Tibial nerve (tissue), 4 donors: ENCODE measurements around the gene SRXN1. TPM values are rescaled to one million over a fixed set of nuclear protein-coding genes. Genes with fewer than 3 reads are reported as not detected.

Experiments used
- DNase-seq, 2 donors: peaks; one replicate each; pipeline ENCODE4 v3.0.0-alpha.2; 2019; ENCODE audit warnings: low spot score in 2 of 2
- H3K27ac ChIP-seq, 4 donors: fragments of 200-600 bp; sonication (generic) in 3 of 4; one replicate each; pipeline ENCODE4 v1.5.1; 2017 to 2019; ENCODE audit warnings: mild to moderate bottlenecking in 1 of 4
- H3K27me3 ChIP-seq, 2 donors: fragments of 200-600 bp; sonication (generic) in 1 of 2; one replicate each; pipeline versions ENCODE4 v1.5.1 to v1.6.0; 2017 to 2019
- H3K36me3 ChIP-seq, 3 donors: fragments of 200-600 bp; sonication (generic); one replicate each; pipeline ENCODE4 v1.5.1; 2018 to 2019
- H3K4me1 ChIP-seq, 4 donors: fragments of 200-600 bp; sonication (generic) in 3 of 4; one replicate each; pipeline ENCODE4 v1.5.1; 2017 to 2019
- H3K4me3 ChIP-seq, 4 donors: fragments of 200-600 bp; sonication (generic) in 3 of 4; one replicate each; pipeline ENCODE4 v1.5.1; 2017 to 2019; ENCODE audit warnings: mild to moderate bottlenecking in 1 of 4, moderate library complexity in 1 of 4
- H3K9me3 ChIP-seq, 4 donors: fragments of 200-600 bp; sonication (generic) in 3 of 4; one replicate each; pipeline ENCODE4 v1.5.1; 2017 to 2019
- CTCF ChIP-seq, 5 experiments: fragments of 200-600 bp in 3 of 5; fragments of 450-650 bp in 2 of 5; sonication (generic) in 3 of 5; IDR thresholded peaks; one replicate each; pipeline ENCODE4 v1.5.1; 2016 to 2019; ENCODE audit warnings: antibody characterized with exemption in 5 of 5, mild to moderate bottlenecking in 3 of 5, moderate library complexity in 2 of 5
- EP300 ChIP-seq, 2 donors: sonication (generic); formaldehyde crosslinking; IDR thresholded peaks; one replicate each; pipeline ENCODE4 v1.6.1; 2017; ENCODE audit warnings: antibody characterized with exemption in 2 of 2, mild to moderate bottlenecking in 1 of 2
- POLR2A ChIP-seq, 2 donors: fragments of 450-650 bp; IDR thresholded peaks; one replicate each; pipeline ENCODE4 v1.6.1; 2017; ENCODE audit warnings: antibody characterized with exemption in 2 of 2, mild to moderate bottlenecking in 2 of 2, moderate library complexity in 2 of 2
- WGBS, 2 donors: methylation state at CpG; one replicate each; pipeline ENCODE4 v1.1.5; 2018; 5-methylcytosine and 5-hydroxymethylcytosine counted together
- total RNA-seq, 4 donors: library from RNA; depleted of rRNA; stranded (reverse); fragments of >200 nt; gene quantifications; one replicate each; pipeline ENCODE4 v1.1.0, GENCODE V29; 2016

SRXN1 gene
- total RNA-seq = 10 to 100 TPM; 15.1 to 31.8 (median 19.5) TPM

GRCh38 chr20:653110-653589 lies at the start of gene SRXN1:
SRXN1 (minus strand) TSS chr20:653200; CDS start chr20:653185, 15 bp downstream.
- peak; percentile 69 to 77 for DNase-seq
- WGBS, 2 donors = 0% methylated on average over 3 to 41 of the region's 74 CpGs
- TF ChIP-seq POLR2A (IDR thresholded peaks at IDR 0.05) (peak in 1 of 2 donors; percentile 47), EP300 (IDR thresholded peaks at IDR 0.05) (peak in 1 of 2 donors; percentile 19), CTCF (IDR thresholded peaks at IDR 0.05) (peak; percentile 67 to 84 (median 75))
- peak within 1 kb of the TSS; percentile 78 to 91 (median 86) for H3K27ac ChIP-seq
- H3K36me3 ChIP-seq = peaks cover 2 to 33% (median 8%) of the 10 kb centered on the region in 3 donors
- peak within 1 kb of the TSS; percentile 70 to 83 (median 73) for H3K4me3 ChIP-seq
- peaks cover 0 to 6% (median 0%) of the 10 kb centered on the region in 4 donors for H3K9me3 ChIP-seq
- H3K27me3 ChIP-seq = no peaks in the 10 kb centered on the region
- H3K4me1 ChIP-seq = peaks cover 0 to 26% (median 6%) of the 10 kb centered on the region in 4 donors

- Histone ChIP-seq H3K36me3 (no peaks in the 10 kb centered on the region), H3K4me1 (no peaks in the 10 kb centered on the region), H3K27me3 (peaks cover 0 to 13% of the 10 kb centered on the region in 2 donors), H3K9me3 (no peaks in the 10 kb centered on the region), H3K4me3 (no peak overlapping the region), H3K27ac (no peak overlapping the region)
- no peak for DNase-seq
- no peak for TF ChIP-seq EP300 (IDR thresholded peaks at IDR 0.05)
- no peak for TF ChIP-seq CTCF (IDR thresholded peaks at IDR 0.05)
- TF ChIP-seq POLR2A (IDR thresholded peaks at IDR 0.05) = no peak
- 66 to 68% methylated on average over 6 of the region's 6 CpGs for WGBS, 2 donors
Observed at GRCh38 chr20:701401-702129, 48.6 kb upstream of the SRXN1 start.

GRCh38 chr20:699811-700338 lies 46.9 kb upstream of the SRXN1 start:
- DNase-seq = no peak
- Histone ChIP-seq H3K27me3 (peaks cover 0 to 8% of the 10 kb centered on the region in 2 donors), H3K4me1 (no peaks in the 10 kb centered on the region), H3K4me3 (no peak overlapping the region), H3K27ac (no peak overlapping the region), H3K36me3 (no peaks in the 10 kb centered on the region), H3K9me3 (no peaks in the 10 kb centered on the region)
- 26 to 36% methylated on average over 9 to 10 of the region's 10 CpGs for WGBS, 2 donors
- TF ChIP-seq CTCF (IDR thresholded peaks at IDR 0.05) = no peak
- no peak for TF ChIP-seq EP300 (IDR thresholded peaks at IDR 0.05)
- TF ChIP-seq POLR2A (IDR thresholded peaks at IDR 0.05) = no peak

- Histone ChIP-seq H3K27ac (no peak overlapping the region), H3K4me3 (no peak overlapping the region), H3K9me3 (no peaks in the 10 kb centered on the region), H3K27me3 (peaks cover 0 to 8% of the 10 kb centered on the region in 2 donors), H3K4me1 (no peaks in the 10 kb centered on the region), H3K36me3 (no peaks in the 10 kb centered on the region)
- 57 to 70% methylated on average over 6 of the region's 6 CpGs for WGBS, 2 donors
- no peak for DNase-seq
- no peak for TF ChIP-seq CTCF (IDR thresholded peaks at IDR 0.05)
- TF ChIP-seq POLR2A (IDR thresholded peaks at IDR 0.05) = no peak
- TF ChIP-seq EP300 (IDR thresholded peaks at IDR 0.05) = no peak
Observed at GRCh38 chr20:699342-699741, 46.3 kb upstream of the SRXN1 start.

- no peaks in the 10 kb centered on the region for H3K4me1 ChIP-seq
- TF ChIP-seq EP300 (IDR thresholded peaks at IDR 0.05) = no peak
- 57 to 72% methylated on average over 6 of the region's 6 CpGs for WGBS, 2 donors
- no peak for DNase-seq
- no peak overlapping the region for H3K4me3 ChIP-seq
- H3K36me3 ChIP-seq = no peaks in the 10 kb centered on the region
- H3K27me3 ChIP-seq = peaks cover 0 to 8% of the 10 kb centered on the region in 2 donors
- no peaks in the 10 kb centered on the region for H3K9me3 ChIP-seq
- no peak overlapping the region for H3K27ac ChIP-seq
Observed at GRCh38 chr20:698276-698675, 45.3 kb upstream of the SRXN1 start.
